ENCODE data around the gene HIC2. TPM values are rescaled to one million over a fixed set of nuclear protein-coding genes. Genes with fewer than 3 reads are reported as not detected.
"Not testable (repeated sequence)": the region's sequence is repeated elsewhere in the genome, so short reads cannot be mapped to it uniquely, and the experiment has no call there.

Gene HIC2
- total RNA-seq, 2 experiments from 2014 or later: 9.2 to 11.3 TPM

DNA sequence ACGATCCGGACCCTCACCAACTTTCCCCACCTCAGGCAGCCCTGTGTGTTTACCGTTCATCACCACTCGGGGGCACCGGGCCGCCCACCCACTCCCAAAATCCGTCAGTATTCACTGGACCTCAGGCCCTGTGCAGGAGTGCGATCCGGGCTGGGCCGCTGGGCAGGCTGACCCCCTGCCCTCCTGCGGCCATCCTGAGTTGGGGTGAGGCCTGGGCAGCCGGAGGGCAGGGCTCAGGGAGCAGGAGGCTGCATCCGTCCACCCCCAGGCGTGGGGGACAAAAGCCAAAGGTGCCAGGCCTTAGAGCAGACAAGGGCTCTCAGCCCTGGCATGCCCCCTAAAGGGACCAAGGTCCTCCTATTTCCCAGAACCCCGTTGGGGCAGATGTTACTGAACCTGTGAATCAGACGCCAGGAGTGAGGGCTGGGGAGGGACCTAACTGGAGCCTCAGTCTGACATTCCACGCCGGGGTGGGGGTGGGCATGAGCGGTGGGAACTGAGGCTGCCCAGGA lies 33.2 kb downstream of the HIC2 start:
- Histone ChIP-seq H3K4me1 (ENCODE audit: insufficient read depth, low read length, poor library complexity, severe bottlenecking) (no peaks in the 10 kb centered on the region), H3K36me3 (ENCODE audit: insufficient read depth, low read length) (peaks cover 8% of the 10 kb centered on the region), H3K9me2 (ENCODE audit: insufficient read depth, low read length) (no peaks in the 10 kb centered on the region), H2AFZ (ENCODE audit: low read length) (no peak overlapping the region), H3K27ac (ENCODE audit: low read depth, low read length, poor library complexity, severe bottlenecking) (no peak overlapping the region), H3K4me3 (ENCODE audit: low read depth, low read length, poor library complexity, severe bottlenecking) (no peak overlapping the region), H3K79me2 (ENCODE audit: insufficient read depth, low read depth, low read length) (no peaks in the 10 kb centered on the region), H3K9me3 (ENCODE audit: low read length) (no peaks in the 10 kb centered on the region), H4K20me1 (ENCODE audit: insufficient read depth, low read length) (no peaks in the 10 kb centered on the region), H3K4me2 (ENCODE audit: low read length) (no peak overlapping the region)
- POLR2A ChIA-PET: no interaction called here
- CTCF ChIA-PET (ENCODE audit: unreplicated experiment): no interaction called here
- TF ChIP-seq CTCF (conservative IDR thresholded peaks at IDR 0.05; ENCODE audit: low read length) (peak; percentile 35; the same call in 1 of the 2 replicates), EZH2phosphoT487 (IDR thresholded peaks at IDR 0.05; ENCODE audit: borderline replicate concordance, low read depth, low read length) (no peak)
- no TSS peak for BruUV-seq (replicated peaks)
- intact Hi-C loops (cut with micrococcal nuclease; ENCODE audit: unreplicated experiment): no loop called here
- no peak for DNase-seq (ENCODE audit: low spot score)

DNA sequence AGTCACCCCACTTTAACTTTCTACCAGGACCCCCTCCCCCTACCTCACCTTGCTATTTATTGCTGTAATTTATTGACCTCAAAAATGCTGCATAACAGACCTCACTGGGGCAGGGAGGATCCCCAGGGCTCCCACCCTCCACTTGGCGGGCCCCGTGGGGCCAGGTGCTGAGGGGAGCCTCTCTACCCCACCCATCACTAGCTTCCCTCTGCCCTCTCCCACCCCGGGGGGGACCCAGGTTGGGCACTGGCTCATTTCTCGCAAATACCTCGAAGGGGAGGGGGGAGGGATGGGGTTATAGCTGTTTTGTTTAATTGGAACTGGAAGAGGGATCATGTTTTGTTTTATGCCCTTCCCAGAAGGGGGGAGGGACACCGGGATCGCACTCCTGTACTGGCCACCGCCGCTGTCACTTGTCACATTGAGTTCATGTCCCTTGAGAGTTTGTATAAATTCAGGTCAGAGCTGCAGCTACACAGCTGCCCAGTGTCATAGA lies 33.7 kb downstream of the HIC2 start:
- Histone ChIP-seq H3K4me3 (ENCODE audit: low read depth, low read length, poor library complexity, severe bottlenecking) (no peak overlapping the region), H3K27ac (ENCODE audit: low read depth, low read length, poor library complexity, severe bottlenecking) (no peak overlapping the region), H2AFZ (ENCODE audit: low read length) (no peak overlapping the region), H3K9me3 (ENCODE audit: low read length) (no peaks in the 10 kb centered on the region), H3K4me2 (ENCODE audit: low read length) (no peak overlapping the region), H4K20me1 (ENCODE audit: insufficient read depth, low read length) (no peaks in the 10 kb centered on the region), H3K36me3 (ENCODE audit: insufficient read depth, low read length) (peaks cover 8% of the 10 kb centered on the region), H3K4me1 (ENCODE audit: insufficient read depth, low read length, poor library complexity, severe bottlenecking) (no peaks in the 10 kb centered on the region), H3K9me2 (ENCODE audit: insufficient read depth, low read length) (no peaks in the 10 kb centered on the region), H3K79me2 (ENCODE audit: insufficient read depth, low read depth, low read length) (no peaks in the 10 kb centered on the region)
- intact Hi-C loops (cut with micrococcal nuclease; ENCODE audit: unreplicated experiment): no loop called here
- ChIA-PET POLR2A (no interaction called here), CTCF (ENCODE audit: unreplicated experiment) (no interaction called here)
- BruUV-seq (replicated peaks): no TSS peak
- TF ChIP-seq EZH2phosphoT487 (IDR thresholded peaks at IDR 0.05; ENCODE audit: borderline replicate concordance, low read depth, low read length) (no peak), CTCF (conservative IDR thresholded peaks at IDR 0.05; ENCODE audit: low read length) (no peak)
- no peak for DNase-seq (ENCODE audit: low spot score)

- Histone ChIP-seq H2AFZ (ENCODE audit: low read length) (no peak overlapping the region), H3K4me3 (ENCODE audit: low read depth, low read length, poor library complexity, severe bottlenecking) (no peak overlapping the region), H3K9me3 (ENCODE audit: low read length) (no peaks in the 10 kb centered on the region), H3K4me2 (ENCODE audit: low read length) (no peak overlapping the region), H3K27ac (ENCODE audit: low read depth, low read length, poor library complexity, severe bottlenecking) (no peak overlapping the region), H3K9me2 (ENCODE audit: insufficient read depth, low read length) (no peaks in the 10 kb centered on the region), H3K36me3 (ENCODE audit: insufficient read depth, low read length) (peaks cover 1% of the 10 kb centered on the region), H3K4me1 (ENCODE audit: insufficient read depth, low read length, poor library complexity, severe bottlenecking) (no peaks in the 10 kb centered on the region), H4K20me1 (ENCODE audit: insufficient read depth, low read length) (no peaks in the 10 kb centered on the region), H3K79me2 (ENCODE audit: insufficient read depth, low read depth, low read length) (no peaks in the 10 kb centered on the region)
- ChIA-PET CTCF (ENCODE audit: unreplicated experiment) (no interaction called here), POLR2A (no interaction called here)
- DNase-seq (ENCODE audit: low spot score): no peak
- TF ChIP-seq CTCF (conservative IDR thresholded peaks at IDR 0.05; ENCODE audit: low read length) (no peak), EZH2phosphoT487 (IDR thresholded peaks at IDR 0.05; ENCODE audit: borderline replicate concordance, low read depth, low read length) (no peak)
- intact Hi-C loops (cut with micrococcal nuclease; ENCODE audit: unreplicated experiment): no loop called here
- no TSS peak for BruUV-seq (replicated peaks)
These were observed 34.7 kb downstream of the HIC2 start for GRCh38 chr22:21451545-21452520.

DNA sequence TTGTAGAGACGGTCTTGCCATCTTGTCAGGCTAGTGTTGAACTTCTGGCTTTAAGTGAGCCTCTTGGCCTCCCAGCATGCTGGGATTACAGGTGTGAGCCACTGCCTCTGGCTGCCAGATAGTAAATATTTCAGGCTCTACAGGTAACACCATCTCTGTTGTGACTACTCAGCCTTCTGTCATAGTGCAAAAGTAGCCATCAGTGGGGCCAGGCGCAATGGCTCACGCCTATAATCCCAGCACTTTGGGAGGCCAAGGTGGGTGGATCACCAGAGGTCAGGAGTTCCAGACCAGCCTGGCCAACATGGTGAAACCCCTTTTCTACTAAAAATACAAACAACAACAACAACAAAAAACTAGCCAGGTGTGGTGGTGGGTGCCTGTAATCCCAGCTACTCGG lies 35.5 kb downstream of the HIC2 start:
- H3K36me3 ChIP-seq (ENCODE audit: insufficient read depth, low read length); H2AFZ ChIP-seq (ENCODE audit: low read length); H3K9me3 ChIP-seq (ENCODE audit: low read length); H3K79me2 ChIP-seq (ENCODE audit: insufficient read depth, low read depth, low read length); BruUV-seq (replicated peaks); CTCF ChIA-PET (ENCODE audit: unreplicated experiment); POLR2A ChIA-PET; H3K4me2 ChIP-seq (ENCODE audit: low read length); H3K27ac ChIP-seq (ENCODE audit: low read depth, low read length, poor library complexity, severe bottlenecking); H3K4me3 ChIP-seq (ENCODE audit: low read depth, low read length, poor library complexity, severe bottlenecking); DNase-seq (ENCODE audit: low spot score); intact Hi-C loops (cut with micrococcal nuclease; ENCODE audit: unreplicated experiment); H4K20me1 ChIP-seq (ENCODE audit: insufficient read depth, low read length); H3K9me2 ChIP-seq (ENCODE audit: insufficient read depth, low read length); H3K4me1 ChIP-seq (ENCODE audit: insufficient read depth, low read length, poor library complexity, severe bottlenecking): not testable (repeated sequence)

Data from OCI-LY7 (cell line).